ENCODE data around the gene OGFR. TPM values are rescaled to one million over a fixed set of nuclear protein-coding genes. Genes with fewer than 3 reads are reported as not detected.

OGFR gene
- total RNA-seq, 1 donor from 2014 or later: 47.3 TPM

GRCh38 chr20:62814060-62814708 is 9.5 kb downstream of the OGFR start:
- no peak for DNase-seq (ENCODE audit: low spot score)

GRCh38 chr20:62814709-62815065 is 10.1 kb downstream of the OGFR start:
- no peak for DNase-seq (ENCODE audit: low spot score)

- no peak for DNase-seq (ENCODE audit: low spot score)
Observed at GRCh38 chr20:62815066-62815991, 10.7 kb downstream of the OGFR start.

GRCh38 chr20:62816031-62816883 is 11.6 kb downstream of the OGFR start:
- DNase-seq (ENCODE audit: low spot score): no peak

GRCh38 chr20:62816884-62817873 is 12.5 kb downstream of the OGFR start, which contains the start of gene COL9A3:
Gene COL9A3, plus strand, starts transcription at chr20:62817050. Its CDS starts 15 bp downstream, at chr20:62817065.
- no peak for DNase-seq (ENCODE audit: low spot score)

- no peak for DNase-seq (ENCODE audit: low spot score)
Observed at GRCh38 chr20:62817975-62818591, 13.4 kb downstream of the OGFR start.

- DNase-seq (ENCODE audit: low spot score): no peak
Observed at GRCh38 chr20:62818592-62819493, 14.2 kb downstream of the OGFR start.

- no peak for DNase-seq (ENCODE audit: low spot score)
Observed at GRCh38 chr20:62819494-62820174, 15.0 kb downstream of the OGFR start.

- no peak for DNase-seq (ENCODE audit: low spot score)
Observed at GRCh38 chr20:62820208-62820961, 15.8 kb downstream of the OGFR start.

- DNase-seq (ENCODE audit: low spot score): no peak
Observed at GRCh38 chr20:62820962-62821725, 16.5 kb downstream of the OGFR start.

- no peak for DNase-seq (ENCODE audit: low spot score)
Observed at GRCh38 chr20:62821726-62822210, 17.1 kb downstream of the OGFR start.

- no peak for DNase-seq (ENCODE audit: low spot score)
Observed at GRCh38 chr20:62822239-62822787, 17.7 kb downstream of the OGFR start.

- DNase-seq (ENCODE audit: low spot score): no peak
Observed at GRCh38 chr20:62822788-62823651, 18.4 kb downstream of the OGFR start.

GRCh38 chr20:62823688-62824475 is 19.2 kb downstream of the OGFR start:
- DNase-seq (ENCODE audit: low spot score): no peak
